Activated CD4-positive, alpha-beta memory T cell treated with anti-CD3 and anti-CD28 coated beads for 36 hours (primary cell): ENCODE data around the gene MYL3. TPM values are rescaled to one million over a fixed set of nuclear protein-coding genes. Genes with fewer than 3 reads are reported as not detected.

Source experiments
- CTCF ChIA-PET: fragments of 350-600 bp; sonication (Branson Sonifier 250); formaldehyde crosslinking; loops from one replicate; lab custom pipeline; 2021; ENCODE audit warnings: antibody characterized with exemption, inconsistent platforms; lab: Charles Lee
- POLR2A ChIA-PET: fragments of 350-600 bp; sonication (Branson Sonifier 250); formaldehyde crosslinking; loops from one replicate; lab custom pipeline; 2021; ENCODE audit warnings: antibody characterized with exemption; lab: Charles Lee
- DNase-seq: peaks from one replicate; pipeline ENCODE4 v3.0.0-alpha.2; 2020
- H3K27ac Mint-ChIP-seq: one replicate; pipeline ENCODE4 v1.8.0; 2021; ENCODE audit warnings: mixed read lengths
- H3K27me3 Mint-ChIP-seq: one replicate; pipeline ENCODE4 v1.8.0; 2021; ENCODE audit warnings: mixed read lengths
- H3K36me3 Mint-ChIP-seq: one replicate; pipeline ENCODE4 v1.8.0; 2021; ENCODE audit warnings: mixed read lengths
- H3K4me1 Mint-ChIP-seq: one replicate; pipeline ENCODE4 v1.8.0; 2021; ENCODE audit warnings: low read depth, mixed read lengths
- H3K4me3 Mint-ChIP-seq: one replicate; pipeline ENCODE4 v1.8.0; 2021; ENCODE audit warnings: mild to moderate bottlenecking, mixed read lengths
- H3K9me3 Mint-ChIP-seq: one replicate; pipeline ENCODE4 v1.8.0; 2021; ENCODE audit warnings: mixed read lengths
- intact Hi-C: fragments of 100-400 bp; cut with micrococcal nuclease; formaldehyde crosslinking; loops from one replicate; pipeline ENCODE4 v1.15.1; 2023
- total RNA-seq, 2 experiments: library from RNA; stranded (reverse); gene quantifications; one replicate each; pipeline ENCODE4 v1.2.3, GENCODE V29; 2021

Gene MYL3
- total RNA-seq, 2 experiments from 2014 or later, result not detected

- no peak for DNase-seq
- peaks cover 25% of the 10 kb centered on the region for H3K9me3 Mint-ChIP-seq
- peak overlapping the region; percentile 65 for H3K4me3 Mint-ChIP-seq
- CTCF ChIA-PET, result interaction anchor here (0.9 to 4.1 kb wide), 9 partner anchors 10 to 532 kb away, joined by 3 to 17 read pairs (median 4); no protein-coding TSS in a partner anchor
- intact Hi-C loops, result loop anchor here (5.0 kb wide), 1 partner anchor 62 kb away; no protein-coding TSS in a partner anchor
- no peak overlapping the region for H3K27ac Mint-ChIP-seq
- POLR2A ChIA-PET, result interaction anchor here (1.3 to 1.5 kb wide), 2 partner anchors 152 to 535 kb away, joined by 3 to 4 read pairs; partner anchors contain the start of genes ALS2CL and PTPN23
- peaks cover 4% of the 10 kb centered on the region for H3K36me3 Mint-ChIP-seq
- H3K27me3 Mint-ChIP-seq, result peaks cover 1% of the 10 kb centered on the region
- H3K4me1 Mint-ChIP-seq, result peaks cover 5% of the 10 kb centered on the region
Observed at GRCh38 chr3:46845397-46845859, 17.8 kb downstream of the MYL3 start.

- peaks cover 28% of the 10 kb centered on the region for H3K9me3 Mint-ChIP-seq
- intact Hi-C loops, result loop anchor here (5.0 kb wide), 1 partner anchor 62 kb away; no protein-coding TSS in a partner anchor
Observed at GRCh38 chr3:46844881-46845312, 18.3 kb downstream of the MYL3 start.

GRCh38 chr3:46844397-46844796, 18.8 kb downstream of the MYL3 start:
- peaks cover 1% of the 10 kb centered on the region for H3K27me3 Mint-ChIP-seq
- peaks cover 5% of the 10 kb centered on the region for H3K4me1 Mint-ChIP-seq
- no peak for DNase-seq
- H3K27ac Mint-ChIP-seq, result no peak overlapping the region
- CTCF ChIA-PET, result no interaction called here
- H3K9me3 Mint-ChIP-seq, result peaks cover 29% of the 10 kb centered on the region
- H3K36me3 Mint-ChIP-seq, result peaks cover 7% of the 10 kb centered on the region
- intact Hi-C loops, result no loop called here
- H3K4me3 Mint-ChIP-seq, result no peak overlapping the region
- POLR2A ChIA-PET, result no interaction called here

More at GRCh38 chr3:46844881-46845312, 18.3 kb downstream of the MYL3 start:
- Mint-ChIP-seq H3K36me3 (peaks cover 5% of the 10 kb centered on the region), H3K27ac (no peak overlapping the region), H3K4me1 (peaks cover 5% of the 10 kb centered on the region), H3K4me3 (peak overlapping the region; percentile 65), H3K27me3 (peaks cover 1% of the 10 kb centered on the region)
- ChIA-PET CTCF (interaction anchor here (0.9 to 1.7 kb wide), 3 partner anchors 68 to 532 kb away, joined by 3 to 9 read pairs (median 5); no protein-coding TSS in a partner anchor), POLR2A (interaction anchor here (1.5 kb wide), 1 partner anchor 152 kb away, joined by 3 read pairs; the partner anchor contains the start of gene ALS2CL)
- DNase-seq, result no peak

- POLR2A ChIA-PET, result no interaction called here
- peaks cover 38% of the 10 kb centered on the region for H3K9me3 Mint-ChIP-seq
- peaks cover 13% of the 10 kb centered on the region for H3K36me3 Mint-ChIP-seq
- H3K4me1 Mint-ChIP-seq, result peaks cover 5% of the 10 kb centered on the region
- no peak overlapping the region for H3K4me3 Mint-ChIP-seq
- intact Hi-C loops, result no loop called here
- peaks cover 1% of the 10 kb centered on the region for H3K27me3 Mint-ChIP-seq
- CTCF ChIA-PET, result interaction anchor here (1.0 kb wide), 1 partner anchor 15 kb away, joined by 3 read pairs; no protein-coding TSS in a partner anchor
- DNase-seq, result no peak
- H3K27ac Mint-ChIP-seq, result no peak overlapping the region
Observed at GRCh38 chr3:46843508-46843907, 19.7 kb downstream of the MYL3 start.

- Mint-ChIP-seq H3K9me3 (peaks cover 54% of the 10 kb centered on the region), H3K4me3 (no peak overlapping the region), H3K4me1 (no peaks in the 10 kb centered on the region), H3K36me3 (peaks cover 16% of the 10 kb centered on the region), H3K27me3 (peaks cover 1% of the 10 kb centered on the region), H3K27ac (no peak overlapping the region)
- no peak for DNase-seq
- ChIA-PET POLR2A (no interaction called here), CTCF (no interaction called here)
- intact Hi-C loops, result no loop called here
Observed at GRCh38 chr3:46840491-46840890, 22.8 kb downstream of the MYL3 start.

- Mint-ChIP-seq H3K4me3 (no peak overlapping the region), H3K9me3 (peaks cover 54% of the 10 kb centered on the region), H3K27me3 (peaks cover 1% of the 10 kb centered on the region), H3K36me3 (peaks cover 16% of the 10 kb centered on the region), H3K4me1 (no peaks in the 10 kb centered on the region), H3K27ac (no peak overlapping the region)
- DNase-seq, result no peak
- intact Hi-C loops, result no loop called here
- ChIA-PET CTCF (interaction anchor here (1.3 to 1.6 kb wide), 2 partner anchors 9 to 28 kb away, joined by 3 read pairs; no protein-coding TSS in a partner anchor), POLR2A (no interaction called here)
Observed at GRCh38 chr3:46838301-46838700, 24.9 kb downstream of the MYL3 start.

GRCh38 chr3:46835491-46835890, 27.8 kb downstream of the MYL3 start:
- Mint-ChIP-seq H3K9me3 (peaks cover 30% of the 10 kb centered on the region), H3K4me1 (no peaks in the 10 kb centered on the region), H3K27ac (no peak overlapping the region), H3K36me3 (peaks cover 12% of the 10 kb centered on the region), H3K27me3 (no peaks in the 10 kb centered on the region), H3K4me3 (no peak overlapping the region)
- intact Hi-C loops, result no loop called here
- CTCF ChIA-PET, result interaction anchor here (1.2 kb wide), 1 partner anchor 10 kb away, joined by 4 read pairs; no protein-coding TSS in a partner anchor
- no peak for DNase-seq
- POLR2A ChIA-PET, result interaction anchor here (0.6 kb wide), 1 partner anchor 77 kb away, joined by 5 read pairs; no protein-coding TSS in a partner anchor

- POLR2A ChIA-PET, result no interaction called here
- Mint-ChIP-seq H3K36me3 (peaks cover 10% of the 10 kb centered on the region), H3K27me3 (no peaks in the 10 kb centered on the region), H3K27ac (no peak overlapping the region), H3K9me3 (peaks cover 26% of the 10 kb centered on the region), H3K4me1 (no peaks in the 10 kb centered on the region), H3K4me3 (no peak overlapping the region)
- intact Hi-C loops, result no loop called here
- no peak for DNase-seq
- CTCF ChIA-PET, result interaction anchor here (1.2 kb wide), 1 partner anchor 11 kb away, joined by 4 read pairs; no protein-coding TSS in a partner anchor
Observed at GRCh38 chr3:46835054-46835453, 28.2 kb downstream of the MYL3 start.

GRCh38 chr3:46833346-46834300, 29.6 kb downstream of the MYL3 start:
- Mint-ChIP-seq H3K9me3 (peaks cover 17% of the 10 kb centered on the region), H3K4me3 (no peak overlapping the region), H3K36me3 (peaks cover 3% of the 10 kb centered on the region), H3K4me1 (peaks cover 9% of the 10 kb centered on the region), H3K27me3 (no peaks in the 10 kb centered on the region), H3K27ac (no peak overlapping the region)
- intact Hi-C loops, result no loop called here
- ChIA-PET CTCF (no interaction called here), POLR2A (no interaction called here)
- DNase-seq, result no peak

- DNase-seq, result no peak
- Mint-ChIP-seq H3K4me3 (no peak overlapping the region), H3K27ac (no peak overlapping the region), H3K36me3 (no peaks in the 10 kb centered on the region), H3K4me1 (peaks cover 11% of the 10 kb centered on the region), H3K27me3 (no peaks in the 10 kb centered on the region), H3K9me3 (no peaks in the 10 kb centered on the region)
- POLR2A ChIA-PET, result no interaction called here
- CTCF ChIA-PET, result no interaction called here
- intact Hi-C loops, result no loop called here
Observed at GRCh38 chr3:46831841-46832240, 31.4 kb downstream of the MYL3 start.

- no peak for DNase-seq
- Mint-ChIP-seq H3K4me3 (no peak overlapping the region), H3K36me3 (no peaks in the 10 kb centered on the region), H3K9me3 (no peaks in the 10 kb centered on the region), H3K4me1 (peaks cover 11% of the 10 kb centered on the region), H3K27ac (no peak overlapping the region), H3K27me3 (no peaks in the 10 kb centered on the region)
- ChIA-PET POLR2A (no interaction called here), CTCF (no interaction called here)
- intact Hi-C loops, result no loop called here
Observed at GRCh38 chr3:46831316-46831715, 31.9 kb downstream of the MYL3 start.

- ChIA-PET CTCF (no interaction called here), POLR2A (no interaction called here)
- intact Hi-C loops, result no loop called here
- Mint-ChIP-seq H3K27me3 (no peaks in the 10 kb centered on the region), H3K9me3 (no peaks in the 10 kb centered on the region), H3K36me3 (no peaks in the 10 kb centered on the region), H3K4me1 (peaks cover 11% of the 10 kb centered on the region), H3K27ac (no peak overlapping the region), H3K4me3 (no peak overlapping the region)
- DNase-seq, result no peak
Observed at GRCh38 chr3:46830801-46831200, 32.4 kb downstream of the MYL3 start.
